ENCODE measurements around the gene VRTN.

Gene VRTN

DNA sequence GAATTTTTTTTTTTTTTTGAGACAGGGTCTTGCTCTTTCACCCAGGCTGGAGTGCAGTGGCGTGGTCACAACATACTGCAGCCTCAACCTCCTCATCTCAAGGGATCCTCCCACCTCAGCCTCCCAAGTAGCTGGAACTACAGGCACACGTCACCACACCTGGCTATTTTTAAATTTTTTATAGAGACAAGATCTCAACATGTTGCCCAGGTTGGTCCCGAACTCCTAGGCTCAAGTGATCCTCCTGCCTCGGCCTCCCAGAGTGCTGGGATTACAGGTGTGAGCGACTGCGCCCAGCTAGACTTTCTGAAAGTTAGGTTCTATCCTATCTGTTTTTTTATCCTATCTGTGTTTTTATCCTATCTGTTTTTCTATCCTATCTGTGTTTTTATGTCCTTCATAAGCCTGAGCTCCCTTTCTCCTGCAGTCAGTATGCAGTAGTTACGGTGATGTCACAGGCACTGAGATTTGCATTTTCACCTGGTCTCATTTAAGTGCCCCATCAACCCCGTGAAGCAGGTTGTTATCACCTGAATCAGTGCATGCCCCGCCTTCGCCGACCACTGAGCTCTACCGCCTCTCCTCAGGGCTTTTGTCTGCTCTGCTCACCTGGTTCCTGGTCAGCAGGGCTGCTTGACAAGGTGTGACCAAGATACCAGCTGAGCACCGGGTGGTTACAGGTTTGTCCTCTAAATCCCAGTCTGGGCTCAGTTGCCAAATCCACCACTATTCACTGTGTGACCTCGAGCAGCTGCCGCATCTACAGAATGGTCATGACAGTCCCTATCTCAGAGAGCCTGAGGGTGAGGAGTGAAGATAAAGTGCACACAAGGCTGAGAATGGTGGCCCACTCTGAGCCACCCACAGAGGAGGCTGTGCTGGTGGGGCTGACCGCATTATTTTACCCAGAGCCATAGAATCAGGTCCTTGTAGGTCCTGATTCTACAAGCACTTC is 44.6 kb downstream of the VRTN start:
- DNase-seq (ENCODE audit: low spot score): no peak

DNA sequence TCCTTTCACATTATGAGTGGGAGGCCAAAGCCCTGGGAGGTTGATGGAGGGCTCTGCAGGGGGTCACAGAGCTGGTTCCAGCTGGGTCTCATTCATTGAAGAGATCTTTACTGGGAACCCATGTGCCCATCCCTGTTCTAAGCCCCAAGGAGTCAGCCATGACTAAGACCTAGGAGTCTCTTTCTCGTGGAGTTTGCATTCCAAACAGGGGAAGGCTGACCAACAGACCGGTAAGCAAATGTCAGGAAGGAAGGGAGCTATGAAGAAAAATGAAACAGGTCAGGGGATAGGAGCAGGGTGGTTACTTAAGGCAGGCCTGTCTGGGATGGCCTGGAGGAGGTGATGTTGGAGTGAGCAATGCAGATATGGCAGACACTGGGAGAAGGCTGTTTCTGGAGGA is 46.3 kb downstream of the VRTN start:
- no peak for DNase-seq (ENCODE audit: low spot score)

DNA sequence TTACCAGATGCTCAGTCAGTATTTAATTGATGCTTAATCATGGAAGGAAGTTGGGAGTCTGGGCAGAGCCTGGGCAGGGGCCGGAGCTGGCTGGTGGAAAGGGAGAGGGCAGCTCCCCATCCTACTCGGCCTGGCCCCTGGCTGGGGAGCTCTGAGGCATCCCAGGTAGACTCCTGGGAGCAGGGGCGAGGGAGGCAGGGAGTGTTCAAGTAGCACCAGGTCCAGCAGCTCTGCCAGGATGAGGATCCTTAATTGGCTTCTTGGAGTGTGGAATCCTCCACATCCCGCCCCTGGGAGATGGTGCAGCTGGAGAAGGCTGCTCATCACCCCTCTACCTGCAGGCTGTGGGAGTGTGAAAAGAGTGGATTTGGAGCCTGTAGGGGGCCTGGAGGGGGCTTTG is 46.8 kb downstream of the VRTN start:
- DNase-seq (ENCODE audit: low spot score): no peak

DNA sequence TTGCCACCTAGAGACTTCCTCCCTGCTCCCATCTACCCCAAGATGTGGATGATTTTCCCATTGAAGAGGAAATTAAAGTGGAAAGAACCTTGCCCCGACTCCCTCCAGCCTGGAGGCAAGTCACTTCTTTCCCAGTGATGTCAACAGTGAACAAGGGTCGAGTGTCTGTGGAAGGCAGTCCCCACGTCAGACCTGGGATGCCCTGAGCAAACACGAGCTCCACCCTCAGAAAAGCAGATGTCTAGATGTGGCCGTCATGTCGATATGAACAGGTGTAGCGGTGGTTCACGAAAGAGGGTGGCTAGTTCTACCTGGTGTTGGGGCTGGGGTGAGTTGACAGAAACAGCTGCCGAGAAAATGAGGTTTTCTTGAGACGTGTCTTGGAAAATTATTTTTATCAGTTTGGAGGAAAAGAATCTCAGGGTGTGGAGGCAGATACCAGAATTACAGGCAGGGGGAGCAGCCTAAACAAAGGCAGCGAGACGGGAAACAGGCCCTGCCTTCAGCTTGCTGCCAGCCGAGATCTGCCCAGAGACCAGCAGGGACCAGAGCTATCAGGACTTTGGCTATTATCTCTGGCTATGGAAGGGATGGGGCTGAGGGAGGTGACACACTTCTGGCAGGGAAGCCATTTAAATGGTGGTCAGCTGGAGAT is 51.9 kb downstream of the VRTN start:
- DNase-seq (ENCODE audit: low spot score): peak; percentile 52

DNA sequence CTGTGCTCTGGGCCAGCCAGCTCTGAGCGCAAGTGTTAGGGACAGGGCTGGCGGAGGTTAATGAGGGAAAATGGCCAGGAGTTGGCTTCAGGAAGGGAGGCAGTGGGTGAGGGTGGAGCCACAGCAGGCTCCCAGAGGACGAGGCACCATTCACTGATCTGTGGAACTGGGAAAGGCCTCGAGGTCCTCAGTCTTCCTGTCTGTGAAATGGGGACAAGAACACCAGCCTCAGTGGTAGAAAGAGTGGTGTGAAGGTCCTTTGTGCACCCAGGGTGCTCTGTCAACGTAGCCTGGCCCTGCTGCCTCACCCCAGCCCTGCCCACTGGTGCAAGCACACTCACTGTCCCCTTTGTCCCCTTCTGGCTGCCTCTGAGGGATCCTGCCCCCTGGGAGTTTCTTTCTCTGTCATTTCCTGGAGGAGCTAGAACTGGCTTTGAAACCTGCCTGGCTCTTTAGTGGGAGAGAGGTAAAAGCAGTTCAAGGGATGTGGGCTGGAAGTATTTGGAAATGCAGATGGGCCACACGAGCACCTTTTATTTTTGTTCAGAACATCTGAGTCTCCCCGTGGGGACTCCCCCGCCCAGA is 52.7 kb downstream of the VRTN start:
- DNase-seq (ENCODE audit: low spot score): no peak

DNA sequence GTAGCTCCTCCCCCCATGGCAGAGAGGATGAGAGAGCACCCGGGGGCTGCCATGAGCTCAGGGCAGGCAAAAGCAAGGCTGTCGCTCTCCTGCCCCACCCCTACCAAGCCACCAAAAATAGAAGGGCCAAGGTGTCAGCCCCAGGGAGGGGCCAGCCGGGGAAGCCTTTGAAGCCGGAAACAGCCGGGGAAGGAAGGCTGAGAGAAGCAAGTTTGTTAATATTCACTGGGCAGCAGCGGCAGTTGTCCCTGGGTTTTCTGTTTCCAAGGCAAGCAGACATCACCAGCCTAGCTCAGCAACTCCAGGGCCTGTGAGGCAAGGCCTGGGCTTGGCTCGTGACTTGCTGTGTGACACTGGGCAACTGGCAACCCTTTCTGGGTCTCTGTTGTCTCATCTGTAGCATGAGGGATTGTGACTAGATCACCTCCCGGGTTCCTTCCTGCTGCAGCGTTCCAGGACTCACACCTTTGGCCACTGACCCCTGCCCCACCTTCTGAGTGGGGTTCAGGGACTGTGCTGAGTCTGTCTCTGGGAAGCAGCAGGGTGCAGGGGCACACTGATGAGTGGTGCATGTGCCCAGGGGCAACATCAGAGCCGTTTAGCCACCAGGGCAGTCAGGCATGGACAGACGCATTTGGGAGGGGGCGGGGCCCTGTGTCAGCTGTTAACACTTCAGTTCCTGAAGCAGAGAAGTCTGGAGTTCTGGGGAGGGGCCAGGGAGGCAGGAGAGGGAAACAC is 53.4 kb downstream of the VRTN start:
- DNase-seq (ENCODE audit: low spot score): peak; percentile 64

DNA sequence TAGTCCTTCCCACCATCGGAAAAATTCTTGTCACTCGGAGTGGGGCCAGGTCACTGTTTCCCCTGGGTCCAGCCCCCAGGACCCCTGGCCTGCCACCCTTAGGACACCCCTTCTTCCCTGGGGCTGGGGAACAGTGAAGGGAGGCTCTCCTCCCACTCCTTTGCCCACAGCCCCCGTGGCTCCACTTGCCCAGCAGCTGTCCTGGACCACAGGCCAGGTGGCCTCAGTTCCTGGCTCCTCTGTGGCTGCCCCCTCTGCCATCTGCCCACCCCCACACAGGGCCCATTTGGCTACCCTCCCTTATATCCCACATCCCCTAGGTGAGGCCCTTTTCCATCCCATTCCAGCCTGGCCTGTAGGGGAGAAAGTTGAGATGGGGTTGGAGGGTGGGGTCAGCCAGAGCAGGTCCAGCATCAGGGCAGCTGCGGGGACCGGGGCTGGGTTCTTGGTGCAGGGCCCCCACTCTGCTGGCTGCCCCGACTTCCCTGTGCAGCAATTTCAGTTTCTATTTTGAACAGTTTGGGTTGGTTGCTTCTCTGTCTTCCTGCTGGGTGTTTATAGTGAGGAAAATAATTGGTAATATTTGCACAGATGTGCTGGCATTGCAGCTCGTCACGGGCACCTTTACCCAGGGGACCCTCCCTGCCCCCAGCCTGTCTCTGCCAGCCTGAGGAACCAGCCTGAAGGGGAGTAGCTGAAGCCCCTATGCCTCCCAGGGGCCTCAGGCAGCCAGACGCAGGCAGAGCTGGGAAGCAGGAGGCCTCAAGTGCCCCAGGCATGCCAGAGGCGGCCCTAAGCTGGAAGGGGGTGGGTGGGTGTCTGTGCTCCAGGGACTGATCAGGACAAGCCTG is 54.4 kb downstream of the VRTN start:
- DNase-seq (ENCODE audit: low spot score): peak; percentile 53

DNA sequence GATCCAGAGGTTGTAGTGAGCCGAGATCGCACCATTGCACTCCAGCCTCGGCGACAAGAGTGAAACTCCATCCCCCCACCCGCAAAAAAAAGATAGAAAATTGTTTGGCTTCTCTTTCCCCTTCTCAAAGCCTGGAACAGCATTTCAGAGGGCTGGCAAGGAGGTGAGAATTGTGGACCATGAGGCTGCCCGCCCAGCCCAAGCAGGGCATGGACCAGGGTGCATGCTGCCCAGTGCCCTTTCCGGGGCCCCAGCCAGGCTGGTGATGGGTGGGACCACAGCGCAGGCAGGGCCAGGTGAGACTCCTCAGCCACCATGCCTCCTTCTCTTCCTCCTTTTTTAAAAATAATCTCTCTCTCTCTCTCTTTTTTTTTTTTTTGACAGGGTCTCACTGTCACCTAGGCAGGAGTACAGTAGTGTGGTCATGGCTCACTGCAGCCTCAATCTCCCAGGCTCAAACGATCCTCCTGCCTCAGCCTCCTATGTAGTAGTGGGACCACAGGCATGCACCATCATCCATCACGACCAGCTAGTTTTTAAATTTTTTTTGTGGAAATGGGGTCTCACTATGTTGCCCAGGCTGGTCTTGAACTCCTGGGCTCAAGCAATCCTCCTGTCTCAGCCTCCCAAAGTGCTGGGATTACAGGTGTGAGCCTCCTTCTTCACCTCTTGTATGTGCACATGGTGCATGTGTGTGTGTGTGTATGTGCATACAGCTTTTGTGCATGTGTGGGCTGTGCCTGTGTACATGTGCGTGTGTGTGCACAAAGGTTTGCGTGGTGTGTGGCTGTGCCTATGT is 55.5 kb downstream of the VRTN start:
- DNase-seq (ENCODE audit: low spot score): peak; percentile 14

DNA sequence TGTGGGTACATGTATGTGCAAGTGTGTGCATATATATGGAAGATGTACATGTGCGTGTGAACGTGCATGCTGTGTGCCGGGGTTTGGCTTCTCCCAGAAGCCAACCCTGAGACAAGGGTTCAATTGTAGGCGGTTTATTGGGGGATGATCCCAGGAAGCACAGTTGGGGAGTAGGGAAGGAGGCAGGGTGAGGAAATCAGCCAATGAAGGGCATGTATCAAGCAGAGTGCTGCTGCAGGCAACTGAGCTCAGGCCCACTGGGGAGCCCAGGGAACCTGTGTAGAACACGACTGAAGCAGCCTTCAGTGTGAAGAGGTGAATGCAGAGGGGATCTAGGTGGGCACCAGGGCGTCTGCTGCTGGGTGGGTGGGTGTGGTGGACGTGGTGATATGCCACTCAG is 56.2 kb downstream of the VRTN start:
- no peak for DNase-seq (ENCODE audit: low spot score)

DNA sequence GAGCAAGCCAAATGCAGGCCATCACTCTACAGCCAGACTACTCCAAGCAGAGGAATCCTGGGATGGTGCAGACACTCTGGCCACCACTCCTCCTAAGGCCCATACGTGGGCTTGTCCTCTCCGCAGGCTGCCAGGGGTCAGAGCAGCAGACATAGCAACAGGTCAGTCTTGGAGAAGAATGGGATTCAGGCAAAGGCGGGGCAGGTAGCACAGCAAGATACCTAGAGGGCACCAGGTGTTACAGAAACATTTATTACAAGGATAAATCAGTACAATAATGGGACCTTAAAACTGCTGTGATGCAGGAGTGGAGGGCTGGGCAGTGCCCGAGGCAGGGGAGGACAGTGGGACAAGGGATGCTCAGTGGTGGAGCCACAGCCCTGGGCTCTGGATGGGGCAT is 57.4 kb downstream of the VRTN start:
- no peak for DNase-seq (ENCODE audit: low spot score)

DNA sequence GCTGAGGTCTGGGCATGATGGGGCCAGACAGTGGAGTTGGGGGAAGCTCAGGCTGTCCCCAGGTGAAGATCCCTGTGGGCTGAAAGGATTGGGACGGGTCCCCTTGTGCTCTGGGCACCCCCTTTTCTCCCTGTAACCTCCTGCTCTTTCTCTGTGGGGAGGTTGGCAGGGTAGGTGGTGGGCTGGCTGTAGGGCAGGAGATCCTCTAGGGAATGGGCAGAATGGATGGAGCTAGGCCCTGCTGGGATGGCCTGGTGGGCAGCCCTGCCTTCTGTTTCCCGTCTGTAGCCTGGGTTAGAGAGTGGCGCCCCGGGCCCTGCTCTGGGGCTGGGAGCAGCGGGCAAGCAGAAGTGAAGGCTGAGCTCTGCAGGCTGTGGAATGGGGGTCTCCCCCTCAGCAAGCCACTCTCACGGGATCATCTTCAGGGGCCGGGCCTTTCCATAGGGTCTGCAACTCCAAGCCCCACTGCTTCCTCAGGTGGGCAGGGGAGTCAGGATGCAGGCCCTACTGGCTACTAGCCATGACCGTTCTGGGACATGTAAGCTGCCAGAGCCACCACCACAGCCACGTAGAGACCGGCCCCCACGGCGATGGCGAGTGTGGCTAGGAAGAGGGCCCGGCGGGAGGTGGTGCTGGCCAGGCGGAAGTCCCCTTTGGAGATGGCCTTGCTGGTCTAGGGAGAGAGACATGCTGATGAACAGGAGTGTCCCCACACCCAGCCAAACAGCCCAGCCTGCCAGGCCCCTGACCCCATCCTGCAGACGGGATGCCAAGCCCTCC is 58.9 kb downstream of the VRTN start:
- DNase-seq (ENCODE audit: low spot score): no peak

DNA sequence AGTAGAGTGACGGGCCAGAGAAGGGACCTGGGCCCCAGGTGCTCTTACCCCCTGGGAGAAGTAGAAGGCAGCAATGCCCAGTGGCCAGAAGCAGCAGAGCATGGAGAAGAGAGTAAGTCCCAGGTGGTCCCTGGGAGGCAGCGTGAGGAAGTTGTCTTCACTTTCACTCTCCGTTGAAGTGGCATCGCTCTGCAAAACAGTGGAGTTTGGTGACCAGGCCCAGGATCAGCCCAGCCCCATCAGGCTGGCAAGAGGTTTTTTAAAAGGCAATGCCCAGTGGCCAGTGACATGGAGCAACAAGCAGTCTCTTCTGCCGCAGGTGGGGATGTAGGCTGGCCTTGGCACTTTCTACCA is 59.5 kb downstream of the VRTN start:
- DNase-seq (ENCODE audit: low spot score): no peak

DNA sequence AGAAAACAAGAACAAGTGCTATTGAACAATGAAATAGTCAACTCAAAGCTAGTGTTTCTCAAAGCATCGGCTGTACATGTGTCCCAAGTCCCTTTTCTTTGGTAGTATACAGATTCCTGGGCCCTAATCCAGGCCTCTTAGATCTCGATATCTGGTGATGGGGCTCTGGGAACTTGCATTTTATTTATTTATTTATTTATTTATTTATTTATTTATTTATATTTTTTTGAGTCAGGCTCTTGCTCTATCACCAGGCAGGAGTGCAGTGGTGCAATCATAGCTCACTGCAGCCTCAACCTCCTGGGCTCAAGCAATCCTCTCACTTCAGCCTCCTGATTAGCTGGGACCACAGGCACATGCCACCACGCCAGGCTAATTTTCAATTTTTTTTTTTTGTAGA is 60.6 kb downstream of the VRTN start:
- DNase-seq (ENCODE audit: low spot score): no peak

DNA sequence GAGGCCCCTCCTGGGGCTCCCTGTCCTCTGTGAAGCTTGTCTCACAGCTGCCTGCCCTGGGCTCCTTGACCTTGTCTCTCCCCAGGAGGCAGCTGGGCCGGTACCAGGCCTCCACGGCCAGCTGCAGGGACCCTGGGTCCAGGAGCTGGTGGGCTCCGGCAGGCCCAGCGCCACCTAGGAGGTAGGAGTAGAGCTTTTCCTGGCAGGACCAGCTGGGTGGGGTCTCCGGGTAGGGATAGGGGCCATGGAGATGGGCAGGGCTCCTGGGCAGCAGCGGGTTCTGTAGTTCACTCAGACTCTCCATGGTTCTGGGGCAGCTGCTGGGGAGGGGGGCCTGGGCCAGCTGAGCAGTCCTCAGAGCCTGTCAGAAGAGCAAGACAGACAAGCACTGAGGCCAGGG is 61.2 kb downstream of the VRTN start:
- no peak for DNase-seq (ENCODE audit: low spot score)
